Pons (tissue), 1 donor: ENCODE data around the gene NXPH4.

Source experiments
- DNase-seq: peaks from one replicate; pipeline ENCODE4 v3.0.0-alpha.2; 2016; ENCODE audit warnings: low spot score

The NXPH4 gene

GRCh38 chr12:57203791-57204190, 12.8 kb upstream of the NXPH4 start:
- DNase-seq: no peak

GRCh38 chr12:57204454-57204853, 12.1 kb upstream of the NXPH4 start:
- no peak for DNase-seq

GRCh38 chr12:57205186-57205585, 11.4 kb upstream of the NXPH4 start:
- DNase-seq: no peak

- no peak for DNase-seq
Observed at GRCh38 chr12:57205931-57206330, 10.7 kb upstream of the NXPH4 start.

GRCh38 chr12:57207731-57208630, 8.6 kb upstream of the NXPH4 start:
- DNase-seq: no peak

GRCh38 chr12:57208631-57209282, 7.8 kb upstream of the NXPH4 start:
- peak; percentile 68 for DNase-seq

- DNase-seq: no peak
Observed at GRCh38 chr12:57209916-57210315, 6.7 kb upstream of the NXPH4 start.

- no peak for DNase-seq
Observed at GRCh38 chr12:57210461-57210860, 6.1 kb upstream of the NXPH4 start.

- no peak for DNase-seq
Observed at GRCh38 chr12:57210926-57211692, 5.5 kb upstream of the NXPH4 start.

- DNase-seq: no peak
Observed at GRCh38 chr12:57211791-57212700, 4.5 kb upstream of the NXPH4 start.

GRCh38 chr12:57212701-57213057, 3.9 kb upstream of the NXPH4 start:
- DNase-seq: no peak

- peak; percentile 78 for DNase-seq
Observed at GRCh38 chr12:57213058-57213715, 3.4 kb upstream of the NXPH4 start.

- no peak for DNase-seq
Observed at GRCh38 chr12:57213763-57214397, 2.7 kb upstream of the NXPH4 start.

GRCh38 chr12:57214398-57214781, 2.2 kb upstream of the NXPH4 start:
- no peak for DNase-seq

GRCh38 chr12:57215065-57215464, 1.5 kb upstream of the NXPH4 start:
- DNase-seq: no peak

GRCh38 chr12:57215668-57216013, 953 bp upstream of the NXPH4 start:
- DNase-seq: no peak

GRCh38 chr12:57216921-57217879, 606 bp downstream of the NXPH4 start:
- no peak for DNase-seq

GRCh38 chr12:57218030-57218853, 1.6 kb downstream of the NXPH4 start:
- DNase-seq: no peak
